NCI-H2081 treated with DMSO at 0.1 percent for 48 hours (cell line): ENCODE results near the gene ERCC6L2.

Experiments used
- DNase-seq: peaks from one replicate; lab custom pipeline; 2025; lab: John Stamatoyannopoulos, UW

The ERCC6L2 gene, protein sequence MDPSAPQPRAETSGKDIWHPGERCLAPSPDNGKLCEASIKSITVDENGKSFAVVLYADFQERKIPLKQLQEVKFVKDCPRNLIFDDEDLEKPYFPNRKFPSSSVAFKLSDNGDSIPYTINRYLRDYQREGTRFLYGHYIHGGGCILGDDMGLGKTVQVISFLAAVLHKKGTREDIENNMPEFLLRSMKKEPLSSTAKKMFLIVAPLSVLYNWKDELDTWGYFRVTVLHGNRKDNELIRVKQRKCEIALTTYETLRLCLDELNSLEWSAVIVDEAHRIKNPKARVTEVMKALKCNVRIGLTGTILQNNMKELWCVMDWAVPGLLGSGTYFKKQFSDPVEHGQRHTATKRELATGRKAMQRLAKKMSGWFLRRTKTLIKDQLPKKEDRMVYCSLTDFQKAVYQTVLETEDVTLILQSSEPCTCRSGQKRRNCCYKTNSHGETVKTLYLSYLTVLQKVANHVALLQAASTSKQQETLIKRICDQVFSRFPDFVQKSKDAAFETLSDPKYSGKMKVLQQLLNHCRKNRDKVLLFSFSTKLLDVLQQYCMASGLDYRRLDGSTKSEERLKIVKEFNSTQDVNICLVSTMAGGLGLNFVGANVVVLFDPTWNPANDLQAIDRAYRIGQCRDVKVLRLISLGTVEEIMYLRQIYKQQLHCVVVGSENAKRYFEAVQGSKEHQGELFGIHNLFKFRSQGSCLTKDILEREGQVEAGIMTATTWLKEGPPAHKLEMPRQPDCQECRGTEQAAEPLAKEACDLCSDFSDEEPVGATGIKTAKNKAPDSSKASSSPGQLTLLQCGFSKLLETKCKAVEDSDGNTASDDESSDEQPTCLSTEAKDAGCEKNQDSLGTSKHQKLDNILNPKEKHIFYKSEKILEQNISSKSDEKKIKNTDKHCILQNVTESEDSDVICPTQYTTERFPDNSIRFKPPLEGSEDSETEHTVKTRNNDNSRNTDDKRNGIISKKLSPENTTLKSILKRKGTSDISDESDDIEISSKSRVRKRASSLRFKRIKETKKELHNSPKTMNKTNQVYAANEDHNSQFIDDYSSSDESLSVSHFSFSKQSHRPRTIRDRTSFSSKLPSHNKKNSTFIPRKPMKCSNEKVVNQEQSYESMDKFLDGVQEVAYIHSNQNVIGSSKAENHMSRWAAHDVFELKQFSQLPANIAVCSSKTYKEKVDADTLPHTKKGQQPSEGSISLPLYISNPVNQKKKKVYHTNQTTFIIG (N-terminal part only)

GRCh38 chr9:95875305-95876137, at the start of gene ERCC6L2:
Gene ERCC6L2, plus strand, starts transcription at chr9:95875691. Its CDS starts 348 bp downstream, at chr9:95876039.
- peak; percentile 92 for DNase-seq

- DNase-seq = no peak
Measured at GRCh38 chr9:95826183-95826838, 49.2 kb upstream of the ERCC6L2 start.

GRCh38 chr9:95830768-95831167, 44.7 kb upstream of the ERCC6L2 start:
- no peak for DNase-seq

GRCh38 chr9:95831810-95832209, 43.7 kb upstream of the ERCC6L2 start:
- DNase-seq = no peak

DNA sequence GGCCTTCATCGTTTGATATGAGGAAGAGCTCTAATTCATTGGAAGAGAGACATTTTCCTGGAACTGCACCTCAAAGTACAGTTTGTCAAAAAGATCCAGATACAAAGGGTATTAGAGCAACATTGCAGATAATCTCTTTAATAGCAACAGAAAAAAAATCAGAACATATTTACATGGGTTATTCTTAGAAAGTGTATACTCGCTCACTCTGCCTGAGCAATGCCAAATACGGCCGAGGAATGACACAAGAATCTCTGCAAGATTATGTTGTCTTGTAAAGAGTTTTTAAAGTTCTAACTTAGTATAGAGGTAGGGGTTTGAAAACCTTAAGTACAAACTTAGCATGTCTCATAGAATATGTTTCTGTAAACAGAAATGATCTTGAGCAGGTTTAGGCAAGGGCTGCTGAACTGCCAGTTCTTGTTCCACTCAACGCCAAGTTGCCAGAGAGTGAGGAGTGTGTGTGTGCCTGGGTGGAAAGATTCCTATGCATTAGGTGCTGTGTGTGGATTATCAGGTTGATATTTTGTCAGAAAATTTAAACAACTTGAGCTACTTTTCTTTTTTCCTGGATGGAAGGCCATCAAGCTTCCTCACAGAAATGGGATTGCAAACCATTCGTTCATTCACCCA, 41.8 kb upstream of the ERCC6L2 start:
- DNase-seq = no peak

DNA sequence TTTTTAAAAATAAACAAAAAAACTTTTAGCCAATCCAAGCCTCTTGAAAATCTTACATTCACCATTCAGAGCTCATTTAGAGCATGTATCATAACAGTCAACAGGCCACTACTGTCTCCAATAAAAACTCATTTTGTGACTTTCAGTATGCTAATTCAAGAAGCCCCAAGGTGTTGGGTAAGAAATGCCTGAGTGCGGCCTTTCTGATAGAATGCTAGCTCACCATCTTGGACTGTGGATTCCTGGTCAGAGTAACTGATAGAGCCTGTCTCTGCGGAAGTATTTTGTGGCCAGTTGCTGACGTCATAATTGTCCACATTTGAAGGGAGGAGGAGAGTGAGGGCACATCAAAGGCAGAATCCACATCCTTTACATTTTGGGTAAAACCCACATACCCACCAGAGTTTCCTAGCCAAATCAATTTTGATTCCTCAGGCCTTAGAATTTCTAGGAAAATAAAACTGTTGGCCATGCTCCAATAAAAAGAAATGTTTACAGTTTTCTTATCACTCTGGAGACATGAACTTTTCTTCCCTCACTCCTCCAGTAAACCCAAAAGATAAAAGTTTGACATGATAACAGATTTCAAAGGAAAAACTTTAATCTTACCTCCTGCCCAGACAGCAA, 41.1 kb upstream of the ERCC6L2 start:
- no peak for DNase-seq

DNA sequence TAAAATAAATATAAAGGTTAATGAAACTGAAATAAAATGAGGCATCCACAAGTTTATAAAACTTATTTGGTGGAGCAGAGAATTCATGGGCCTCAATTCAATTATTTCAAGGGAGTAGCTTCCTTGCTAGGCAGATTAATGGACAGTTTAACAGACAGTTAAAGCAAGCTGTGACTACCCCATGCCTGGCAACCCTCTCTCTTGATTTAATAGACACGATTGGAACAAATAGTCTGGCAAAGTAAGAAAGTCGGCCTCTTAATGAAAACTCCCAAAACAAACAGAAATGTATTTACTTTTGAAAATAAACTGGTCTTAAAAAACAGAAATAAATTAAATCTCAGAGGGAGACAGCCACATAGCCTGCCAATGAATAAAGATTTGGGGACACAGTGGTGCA, 40.1 kb upstream of the ERCC6L2 start:
- no peak for DNase-seq

GRCh38 chr9:95836072-95836471, 39.4 kb upstream of the ERCC6L2 start:
- DNase-seq = no peak

- DNase-seq = no peak
Measured at GRCh38 chr9:95839012-95839411, 36.5 kb upstream of the ERCC6L2 start.

GRCh38 chr9:95840074-95840473, 35.4 kb upstream of the ERCC6L2 start:
- DNase-seq = no peak

DNA sequence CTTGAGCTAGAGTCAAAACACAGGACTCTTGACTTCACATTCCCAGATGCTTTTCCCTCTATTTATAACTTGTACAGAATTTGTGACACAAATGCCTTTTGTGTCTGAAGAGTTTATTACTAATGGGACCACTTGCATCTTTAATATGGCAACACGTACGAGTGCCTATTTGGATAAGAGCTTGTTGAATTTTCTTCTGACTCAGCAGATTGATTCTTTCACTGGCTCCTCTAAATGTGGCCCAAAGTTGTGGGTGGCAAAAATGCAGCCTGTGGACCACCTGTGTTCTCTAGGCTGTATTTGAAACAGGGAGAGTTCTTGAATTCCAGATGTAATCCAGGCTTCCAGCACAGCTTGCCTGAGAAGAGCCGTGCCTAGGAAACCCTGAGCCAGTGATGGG, 34.1 kb upstream of the ERCC6L2 start:
- DNase-seq = no peak

DNA sequence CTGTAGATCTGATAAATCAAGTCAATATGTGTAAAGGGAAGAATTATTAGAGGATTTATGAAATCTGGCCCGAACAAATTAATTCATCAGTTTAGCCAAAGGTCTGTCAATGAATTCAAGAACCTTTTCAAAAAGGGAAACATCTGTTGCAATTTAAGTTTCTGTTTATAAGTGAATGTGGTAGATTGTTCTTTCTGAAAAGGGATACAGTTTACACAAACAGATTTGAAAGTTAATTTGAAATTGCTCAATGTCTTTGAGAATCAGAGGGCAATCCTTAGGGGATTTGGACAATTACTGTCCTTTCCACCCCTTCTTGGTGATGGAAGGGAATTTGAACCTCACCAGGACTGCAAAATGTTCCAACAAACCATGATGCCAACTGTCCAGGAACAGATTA, 29.7 kb upstream of the ERCC6L2 start:
- DNase-seq = no peak

- DNase-seq = no peak
Measured at GRCh38 chr9:95848764-95849163, 26.7 kb upstream of the ERCC6L2 start.

- DNase-seq = no peak
Measured at GRCh38 chr9:95852059-95853032, 23.1 kb upstream of the ERCC6L2 start.

GRCh38 chr9:95854386-95855020, 21.0 kb upstream of the ERCC6L2 start:
- DNase-seq = no peak

GRCh38 chr9:95855961-95856360, 19.5 kb upstream of the ERCC6L2 start:
- no peak for DNase-seq

- no peak for DNase-seq
Measured at GRCh38 chr9:95857124-95857523, 18.4 kb upstream of the ERCC6L2 start.

GRCh38 chr9:95857896-95858295, 17.6 kb upstream of the ERCC6L2 start:
- no peak for DNase-seq
